Stimulated activated CD8-positive, alpha-beta memory T cell treated with anti-CD3 and anti-CD28 coated beads, Interleukin-15, amount 100 ng/mL, for 48 hours (primary cell): ENCODE measurements around the gene TOR1AIP1.

ENCODE experiments used
- DNase-seq, 2 donors: peaks; one replicate each; pipeline ENCODE4 v3.0.0-alpha.2; 2020; ENCODE audit warnings: low read depth in 2 of 2

Gene TOR1AIP1

DNA sequence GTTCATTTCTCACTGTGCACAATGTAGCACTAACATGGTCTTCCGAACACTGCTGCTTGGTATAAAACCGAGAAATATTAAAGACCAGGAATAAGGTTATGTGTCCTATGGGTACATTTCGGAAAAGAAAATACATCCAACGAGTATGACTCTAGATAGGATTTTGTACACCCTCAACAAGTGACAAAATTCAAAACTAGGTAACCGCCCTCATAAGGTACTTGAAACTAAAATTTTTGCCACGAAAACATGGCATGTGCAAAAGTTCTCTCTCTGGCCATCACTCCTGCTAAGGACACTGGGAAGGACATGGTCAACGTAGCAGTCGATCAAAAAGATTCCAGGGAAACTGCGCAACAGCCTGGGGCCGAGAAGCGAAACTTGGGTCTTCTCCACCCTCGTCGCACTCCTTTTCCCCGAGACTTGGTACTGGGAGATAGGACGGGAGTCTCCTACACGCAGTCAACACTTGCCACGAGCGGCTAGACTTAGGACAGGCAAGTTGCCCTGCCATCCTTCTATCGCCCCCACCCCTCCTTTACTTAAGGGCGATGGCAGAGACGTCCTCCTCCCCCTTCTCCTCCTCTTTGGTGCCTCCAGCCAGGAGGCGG, 338 bp upstream of the TOR1AIP1 start:
- no peak for DNase-seq

DNA sequence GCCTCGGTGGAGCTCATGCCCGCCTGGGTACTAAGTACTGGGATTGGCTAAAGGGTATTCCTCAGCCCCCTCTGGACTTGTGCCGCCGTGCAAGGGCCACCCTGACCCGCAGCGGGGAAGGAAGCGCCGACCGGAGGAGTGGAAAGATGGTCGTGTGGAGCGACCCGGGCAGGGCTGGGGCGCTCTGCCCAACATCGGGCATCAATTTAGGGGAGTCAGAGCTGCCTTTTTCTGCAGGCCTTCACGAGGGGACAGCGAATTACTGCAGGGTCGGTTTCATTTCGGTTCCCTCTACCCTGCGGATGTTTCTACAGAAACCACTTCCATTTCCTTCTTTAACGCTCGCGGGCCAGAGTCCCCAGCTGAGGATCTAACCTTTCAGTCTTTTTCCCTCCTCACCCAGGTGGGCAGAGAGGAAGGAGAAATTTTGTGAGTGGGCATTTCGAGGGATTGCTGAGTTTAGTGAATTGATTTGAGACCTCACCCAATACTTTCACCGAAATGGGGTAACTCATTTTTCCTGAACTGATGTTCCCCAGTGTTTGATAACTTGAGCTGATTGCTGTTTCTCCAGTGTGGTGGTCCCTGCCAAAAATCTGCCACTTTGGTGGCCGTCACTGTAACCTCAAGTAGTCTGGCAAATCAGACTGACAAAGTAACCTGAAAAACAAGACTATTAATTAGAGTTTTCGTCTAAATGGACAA, 1.1 kb downstream of the TOR1AIP1 start:
- no peak for DNase-seq

DNA sequence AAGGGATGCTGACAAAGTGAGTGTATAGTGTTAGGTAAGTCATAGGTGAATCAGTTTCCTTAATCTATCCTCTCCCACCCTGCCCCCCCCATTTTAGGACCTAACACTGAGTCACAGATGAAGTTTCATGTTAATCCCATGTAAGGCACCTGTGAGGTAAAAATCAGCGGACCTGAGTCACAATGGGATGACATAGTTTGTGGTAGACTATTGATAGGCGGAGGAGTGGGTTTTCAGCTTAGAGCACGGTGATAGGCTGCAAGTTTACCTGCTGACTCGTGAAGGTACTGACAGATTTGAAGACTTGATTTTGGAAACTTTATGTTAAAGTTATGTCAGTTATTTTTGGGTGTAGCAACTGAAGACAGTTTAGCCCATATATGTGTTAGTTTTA, 1.7 kb downstream of the TOR1AIP1 start:
- peak; percentile 37 to 46 for DNase-seq

DNA sequence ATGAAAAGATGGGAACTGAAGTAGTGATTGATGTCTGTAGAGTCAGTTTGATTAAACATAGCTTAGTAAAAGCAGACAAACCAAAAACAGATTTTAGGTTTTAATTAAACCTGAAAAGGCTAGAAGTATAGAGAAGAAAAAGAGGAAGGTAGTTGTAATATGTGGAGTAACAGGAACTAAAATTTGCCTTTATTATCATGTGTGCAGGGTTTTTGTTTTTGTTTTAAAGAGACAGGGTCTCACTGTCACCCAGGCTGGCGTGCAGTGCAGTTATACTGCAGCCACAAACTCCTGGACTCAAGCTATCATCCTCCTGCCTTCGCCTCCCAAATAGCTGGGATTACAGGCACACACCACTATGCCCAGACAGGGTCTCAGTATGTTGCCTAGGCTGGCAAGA, 6.0 kb downstream of the TOR1AIP1 start:
- no peak for DNase-seq

DNA sequence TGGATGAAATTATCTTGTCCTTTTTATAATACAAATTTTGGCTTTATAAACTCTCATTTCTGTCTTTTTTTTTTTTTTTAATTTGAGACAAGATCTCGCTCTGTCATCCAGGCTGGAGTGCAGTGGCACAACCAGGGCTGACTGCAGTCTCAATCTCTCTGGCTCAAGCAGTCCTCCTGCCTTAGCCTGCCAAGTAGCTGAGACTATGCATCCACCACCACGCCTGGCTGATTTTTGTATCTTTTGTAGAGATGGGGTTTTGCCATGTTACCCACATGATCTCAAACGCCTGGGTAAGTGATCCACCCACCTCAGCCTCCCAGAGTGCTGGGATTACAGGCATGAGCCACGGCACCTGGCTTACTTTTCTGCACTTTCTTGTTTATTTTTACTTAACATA, 7.5 kb downstream of the TOR1AIP1 start:
- DNase-seq: no peak

DNA sequence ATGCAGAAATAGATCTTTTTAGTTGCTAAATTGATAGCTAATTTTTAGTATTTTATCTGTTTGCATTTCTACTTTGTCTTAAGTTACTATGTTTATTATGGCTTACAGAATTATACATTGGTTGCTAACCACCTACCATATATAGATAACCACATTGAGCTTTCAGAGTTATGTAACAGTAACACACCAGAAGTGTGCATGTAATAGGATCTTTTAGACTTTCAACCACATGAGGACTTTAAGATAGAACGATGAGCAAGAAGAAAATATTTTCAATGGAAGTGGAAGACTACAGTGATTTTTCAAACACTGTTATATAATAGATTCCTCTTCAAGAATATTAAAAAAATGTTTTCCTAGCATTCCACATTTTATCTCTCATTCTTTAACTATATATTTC, 28.8 kb downstream of the TOR1AIP1 start:
- no peak for DNase-seq

DNA sequence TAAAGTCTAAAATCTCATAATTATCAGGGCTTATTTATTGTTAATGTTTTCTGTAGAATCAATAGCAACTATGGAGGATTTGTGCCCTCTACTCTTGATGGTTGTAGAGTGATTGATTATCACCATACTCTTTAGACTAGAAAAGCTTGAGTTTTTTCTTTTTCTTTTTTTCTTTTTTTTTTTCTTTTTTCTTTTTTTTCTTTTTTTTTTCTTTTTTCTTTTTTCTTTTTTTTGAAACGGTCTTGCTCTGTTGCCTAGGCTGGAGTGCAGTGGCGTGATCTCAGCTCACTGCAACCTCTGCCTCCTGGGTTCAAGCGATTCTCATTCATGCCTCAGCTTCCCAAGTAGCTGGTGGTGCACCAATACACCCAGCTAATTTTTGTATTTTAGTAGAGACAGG, 29.7 kb downstream of the TOR1AIP1 start:
- DNase-seq: no peak

DNA sequence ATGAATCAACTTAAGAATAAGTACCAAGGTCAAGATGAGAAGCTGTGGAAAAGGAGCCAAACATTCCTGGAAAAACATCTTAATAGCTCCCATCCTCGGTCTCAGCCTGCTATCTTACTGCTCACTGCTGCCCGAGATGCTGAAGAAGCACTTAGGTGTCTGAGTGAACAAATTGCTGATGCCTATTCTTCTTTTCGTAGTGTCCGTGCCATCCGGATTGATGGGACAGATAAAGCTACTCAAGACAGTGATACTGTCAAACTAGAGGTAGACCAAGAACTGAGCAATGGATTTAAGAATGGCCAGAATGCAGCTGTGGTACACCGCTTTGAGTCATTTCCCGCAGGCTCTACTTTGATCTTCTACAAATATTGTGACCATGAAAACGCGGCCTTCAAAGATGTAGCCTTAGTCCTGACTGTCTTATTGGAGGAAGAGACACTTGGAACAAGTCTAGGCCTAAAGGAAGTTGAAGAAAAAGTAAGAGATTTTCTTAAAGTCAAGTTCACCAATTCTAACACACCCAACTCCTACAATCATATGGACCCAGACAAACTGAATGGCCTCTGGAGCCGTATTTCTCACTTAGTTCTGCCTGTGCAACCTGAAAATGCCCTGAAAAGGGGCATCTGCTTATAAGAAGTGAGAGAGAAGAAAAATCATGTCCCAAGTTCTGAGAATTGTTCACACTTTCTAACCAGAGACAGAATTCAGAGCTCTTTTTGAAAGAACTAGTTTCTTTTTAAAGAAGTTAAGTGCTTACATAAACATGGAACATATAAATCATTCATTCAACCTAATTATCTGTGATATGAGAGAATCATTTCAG, 35.7 kb downstream of the TOR1AIP1 start:
- DNase-seq: no peak

DNA sequence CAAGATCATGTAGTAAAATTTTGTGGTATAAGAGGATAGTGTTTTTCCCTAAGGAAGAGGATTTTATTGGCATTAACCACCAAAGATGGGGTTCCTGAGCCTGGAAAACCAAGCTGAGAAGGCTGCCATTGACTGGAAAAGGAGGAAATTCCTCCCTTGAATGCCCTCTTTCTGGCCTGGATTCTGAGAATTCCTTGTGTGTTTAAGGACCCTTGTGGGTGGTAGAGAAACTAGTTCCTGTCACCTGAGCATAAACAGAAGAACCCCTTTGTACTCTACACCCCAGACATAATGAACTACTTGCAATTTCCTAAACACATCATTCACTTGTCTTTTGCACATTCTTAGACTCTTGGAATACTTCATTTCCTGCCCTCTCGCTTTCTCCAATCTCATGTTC, 39.4 kb downstream of the TOR1AIP1 start:
- no peak for DNase-seq

DNA sequence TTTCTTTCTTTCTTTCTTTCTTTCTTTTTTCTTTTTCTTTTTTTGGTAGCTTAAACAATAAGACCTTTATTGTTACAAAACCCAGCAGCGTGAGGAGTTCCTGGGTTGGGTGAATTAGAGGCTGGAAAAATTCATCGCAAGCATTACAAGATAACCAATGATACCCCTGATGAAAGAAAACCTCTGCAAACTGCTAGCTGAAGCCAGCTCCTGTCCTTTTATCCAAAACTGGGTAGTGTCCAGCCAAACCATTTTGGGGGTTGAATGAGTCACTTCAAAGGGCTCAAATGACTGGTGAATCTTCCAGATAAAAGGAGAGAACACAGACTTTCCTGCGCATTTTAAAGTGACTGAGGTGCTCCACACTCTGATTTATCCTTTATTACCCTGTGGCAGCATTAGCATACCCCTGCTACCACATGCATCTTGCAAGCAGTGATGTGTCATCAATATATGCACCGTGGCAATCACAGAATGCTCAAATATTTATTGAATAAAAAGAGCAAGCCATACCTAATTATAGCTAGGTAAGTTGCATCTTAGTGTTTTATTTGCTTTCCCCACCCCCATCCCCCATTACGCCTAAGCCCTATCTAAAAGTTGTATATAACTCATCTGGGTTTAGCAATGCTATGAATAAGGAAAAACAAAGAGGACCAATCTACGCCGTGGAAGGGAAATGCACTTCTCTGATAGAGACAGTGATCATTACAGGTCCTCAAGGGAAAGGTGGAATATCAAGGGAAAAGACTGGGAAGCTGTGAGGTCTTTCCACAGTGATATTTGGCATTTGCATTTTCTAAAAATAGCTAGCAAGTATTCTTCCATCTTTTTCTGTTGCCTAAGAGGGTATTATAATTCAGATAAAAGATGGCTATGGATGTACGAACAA, 40.1 kb downstream of the TOR1AIP1 start:
- DNase-seq: no peak

DNA sequence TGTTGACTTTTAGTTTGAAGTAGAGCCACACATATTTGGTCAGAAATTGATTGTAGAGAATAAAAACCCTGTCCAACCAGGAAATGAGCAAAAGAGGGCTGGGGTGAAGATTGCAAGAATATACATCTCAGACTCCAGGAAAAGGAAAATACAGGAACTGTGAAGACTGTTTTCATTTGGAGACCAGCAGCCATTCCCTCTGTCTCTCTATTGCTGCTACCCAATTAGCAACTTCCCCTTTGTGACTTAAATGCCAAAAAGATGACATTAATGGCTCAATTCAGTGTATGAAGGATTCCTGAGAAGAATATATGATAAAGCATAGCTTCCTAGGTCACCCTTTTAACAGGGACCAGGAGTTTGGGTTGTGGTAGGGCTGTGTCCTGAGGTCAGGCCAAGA, 40.9 kb downstream of the TOR1AIP1 start:
- DNase-seq: no peak

DNA sequence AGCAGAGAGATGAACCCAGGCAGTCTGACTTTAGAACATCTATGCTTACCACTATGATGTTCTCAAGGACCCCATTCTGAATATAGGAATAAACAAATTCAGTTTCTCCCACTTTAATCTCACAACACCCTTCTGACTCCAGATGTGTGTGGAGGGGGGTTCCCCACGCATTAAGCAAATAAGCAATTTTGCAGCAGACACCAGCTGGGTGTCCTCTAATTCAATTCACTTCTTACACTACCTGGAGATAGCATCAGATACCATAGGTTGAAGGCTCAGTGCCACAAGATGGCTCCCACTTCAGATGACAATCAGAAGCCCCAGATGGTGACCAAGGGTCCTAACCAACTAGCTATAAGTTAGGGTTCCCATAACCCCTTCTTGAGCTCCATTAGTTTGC, 42.2 kb downstream of the TOR1AIP1 start:
- DNase-seq: no peak

DNA sequence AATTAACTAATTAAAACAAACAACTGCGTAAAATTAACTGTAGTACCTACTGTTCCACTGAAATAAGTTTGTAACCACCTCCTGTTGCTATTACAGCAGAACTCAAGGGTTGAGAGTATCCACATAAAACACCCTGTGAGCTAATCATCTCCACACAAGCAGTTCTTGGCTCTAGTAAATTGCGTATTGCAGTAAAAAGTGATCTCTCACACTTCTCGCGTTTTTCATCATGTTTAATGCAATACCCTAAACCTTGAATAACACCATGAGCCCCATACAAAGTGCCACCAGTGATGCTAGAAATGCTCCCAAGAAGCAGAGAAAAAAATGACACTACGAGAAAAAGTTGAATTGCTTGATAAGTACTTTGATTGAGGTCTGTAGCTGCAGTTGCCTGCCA, 43.2 kb downstream of the TOR1AIP1 start:
- no peak for DNase-seq

DNA sequence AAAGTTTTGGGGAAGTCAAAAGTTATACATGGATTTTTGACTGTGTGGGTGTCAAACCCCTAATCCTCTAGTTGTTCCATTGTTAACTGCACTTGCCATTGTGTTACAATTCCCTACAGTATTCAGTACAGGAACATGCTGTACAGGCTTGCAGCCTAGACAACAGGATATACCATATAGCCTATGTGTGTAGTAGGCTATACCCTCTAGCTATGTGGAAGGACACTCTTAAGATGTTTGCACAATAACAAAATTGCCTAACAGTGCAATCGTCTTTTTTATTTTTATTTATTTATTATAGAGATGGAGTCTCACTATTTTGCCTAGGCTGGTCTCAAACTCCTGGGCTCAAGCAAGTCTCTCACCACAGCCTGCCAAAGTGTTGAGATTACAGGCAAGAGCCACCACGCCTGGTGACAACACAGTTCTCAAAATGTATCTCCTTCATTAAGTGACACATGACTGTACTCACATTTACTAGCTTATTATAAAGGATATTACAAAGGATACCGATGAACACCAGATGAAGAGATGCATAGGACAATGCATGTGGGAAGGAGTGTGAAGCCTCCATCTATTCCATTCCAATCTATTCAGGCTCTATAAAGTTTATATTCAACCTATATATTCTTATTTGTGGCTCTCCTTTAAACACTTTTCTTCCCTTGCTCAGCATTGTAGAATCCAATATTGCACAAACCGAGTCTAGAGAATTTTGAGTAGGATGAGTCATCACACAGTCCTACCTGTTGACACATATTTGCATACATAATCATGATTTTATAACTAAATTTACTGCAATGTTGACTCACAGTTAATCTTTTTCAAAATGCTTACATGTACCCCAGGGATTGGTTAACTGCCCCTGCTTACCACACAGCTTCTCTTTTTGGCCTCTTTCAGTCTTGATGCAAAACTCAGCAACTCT, 44.1 kb downstream of the TOR1AIP1 start:
- DNase-seq: no peak

DNA sequence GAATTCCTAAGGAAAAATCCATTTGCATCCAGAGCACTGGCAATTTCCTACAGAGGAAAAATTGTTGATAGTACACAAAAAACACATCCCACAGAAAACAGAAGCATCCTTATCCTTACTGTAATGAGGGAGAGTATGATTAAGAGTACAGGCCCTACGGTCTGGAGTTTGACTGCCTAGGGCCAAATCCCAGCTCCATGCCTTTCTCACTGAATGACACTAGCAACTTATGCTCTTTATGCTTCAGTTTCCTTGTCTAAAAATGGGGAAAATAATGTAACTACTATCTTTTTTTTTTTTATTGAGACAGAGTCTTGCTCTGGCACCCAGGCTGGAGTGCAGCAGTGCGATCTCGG, 44.7 kb downstream of the TOR1AIP1 start:
- DNase-seq: no peak

DNA sequence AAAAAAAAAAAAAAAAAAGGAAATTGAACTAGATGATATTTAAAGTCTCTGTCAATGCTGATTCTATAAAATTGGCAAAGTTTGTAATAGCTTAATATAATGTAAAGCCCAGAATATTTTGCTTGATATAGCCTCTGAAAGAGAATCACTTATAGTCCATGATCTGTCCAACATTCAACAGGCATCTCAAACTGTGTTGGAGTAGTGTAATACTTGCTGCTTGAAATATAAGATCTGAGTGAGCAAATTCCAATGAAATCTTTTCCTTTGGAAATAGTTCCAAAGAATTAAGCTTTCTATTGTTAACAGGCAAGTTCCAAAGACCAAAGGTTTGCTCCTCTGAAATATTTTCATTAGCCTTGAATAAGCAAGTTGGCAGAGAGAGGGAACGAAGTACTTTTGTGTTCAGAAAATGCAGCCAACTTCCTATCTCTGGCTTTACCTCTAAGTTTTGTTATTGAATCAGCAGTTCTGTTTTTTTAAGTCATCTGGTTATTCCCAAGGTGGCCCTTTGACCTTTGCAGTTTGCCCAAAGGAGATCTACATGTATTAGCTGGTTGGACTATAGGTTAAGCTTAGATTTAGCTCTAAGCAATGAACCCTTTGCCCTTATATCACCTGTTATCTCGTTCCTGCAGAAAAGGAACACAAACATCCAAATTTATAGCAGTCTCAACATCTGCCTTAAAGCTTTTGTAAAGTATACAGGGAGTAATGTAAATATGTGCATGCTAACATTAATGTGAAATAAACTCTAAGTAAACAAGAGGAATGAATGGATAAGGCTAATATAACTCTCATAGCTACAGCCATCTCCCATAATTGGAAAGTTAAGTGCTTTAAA, 48.1 kb downstream of the TOR1AIP1 start:
- DNase-seq: no peak

DNA sequence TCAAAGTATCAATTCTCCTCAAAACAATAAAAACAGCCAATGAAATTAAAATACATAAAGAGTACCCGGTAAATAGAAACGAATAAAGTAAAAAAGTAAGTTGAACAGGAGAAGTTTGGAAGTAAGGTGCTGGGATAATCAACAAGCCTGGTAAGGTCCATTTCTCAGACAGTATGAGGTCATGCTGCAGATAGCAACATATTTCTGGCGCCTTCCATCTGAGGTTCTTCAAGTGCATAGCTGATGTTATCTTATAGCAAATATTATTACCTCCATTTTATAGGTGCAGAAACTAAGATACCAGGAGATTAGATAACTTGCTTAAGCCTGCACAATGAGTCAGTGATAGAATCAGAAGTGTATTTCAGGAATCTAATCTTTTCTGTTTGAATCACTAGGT, 48.8 kb downstream of the TOR1AIP1 start:
- no peak for DNase-seq

DNA sequence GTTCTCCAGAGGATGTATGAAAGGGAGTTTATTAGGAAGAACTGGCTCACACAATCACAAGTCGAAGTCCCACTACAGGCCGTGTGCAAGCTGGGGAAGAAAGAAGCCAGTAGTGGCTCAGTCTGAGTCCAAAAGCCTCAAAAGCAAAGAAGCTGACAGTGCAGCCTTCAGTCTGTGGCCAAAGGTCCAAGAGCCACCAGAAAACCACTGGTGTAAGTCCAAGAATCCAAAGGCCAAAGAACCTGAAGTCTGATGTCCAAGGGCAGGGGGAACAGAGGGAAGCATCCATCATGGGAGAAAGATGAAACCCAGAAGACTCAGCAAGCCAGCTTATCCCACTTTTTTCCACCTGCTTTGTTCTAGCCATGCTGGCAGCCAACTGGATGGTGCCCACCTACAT, 51.1 kb downstream of the TOR1AIP1 start:
- DNase-seq: no peak

DNA sequence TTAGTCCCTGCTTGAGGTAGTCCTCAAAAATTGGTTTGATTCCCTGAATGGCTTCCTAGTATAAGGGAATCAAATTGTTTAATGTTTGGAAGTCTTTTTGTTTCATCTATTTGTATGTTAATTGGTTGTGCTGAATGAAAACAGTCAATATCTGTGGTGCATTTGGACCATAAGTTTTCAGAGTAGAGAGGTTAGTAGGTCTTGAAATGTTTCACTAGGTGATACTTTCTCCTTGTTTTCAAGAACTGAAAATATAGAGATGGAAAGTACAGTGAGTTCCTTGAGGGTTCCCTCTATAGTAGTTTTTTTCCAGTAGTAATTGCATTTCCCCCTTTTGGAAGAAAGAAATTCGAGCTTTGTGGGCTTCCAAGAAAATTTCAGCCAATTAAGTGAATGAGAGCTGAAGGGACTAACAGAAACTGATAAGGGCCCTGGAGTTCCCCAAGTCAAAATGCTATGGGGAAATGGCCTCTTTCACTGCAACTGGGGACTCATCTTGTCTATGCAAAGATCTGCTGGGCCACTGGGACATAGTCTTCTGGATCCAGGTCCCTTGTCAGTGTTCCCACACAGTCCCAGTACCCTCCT, 53.9 kb downstream of the TOR1AIP1 start:
- no peak for DNase-seq
